AG09319 (cell line): ENCODE results near the gene TCL1A.
"Not testable (repeated sequence)": the region's sequence is repeated elsewhere in the genome, so short reads cannot be mapped to it uniquely, and the experiment has no call there.

Source experiments
- DNase-seq: peaks from one replicate; pipeline ENCODE4 v3.0.0-alpha.2; 2010; ENCODE audit warnings: low read depth; ENCODE audit errors: extremely low read depth
- TF ChIP-seq, protein P1 (sequence below): IDR thresholded peaks from 2 replicates; pipeline ENCODE4 v1.5.1; 2011; ENCODE audit warnings: low read depth, mild to moderate bottlenecking, inconsistent platforms, low read length, moderate library complexity

TCL1A gene

GRCh38 chr14:95677179-95677835 is 36.6 kb downstream of the TCL1A start:
- DNase-seq: no peak
- TF ChIP-seq, protein P1, sequence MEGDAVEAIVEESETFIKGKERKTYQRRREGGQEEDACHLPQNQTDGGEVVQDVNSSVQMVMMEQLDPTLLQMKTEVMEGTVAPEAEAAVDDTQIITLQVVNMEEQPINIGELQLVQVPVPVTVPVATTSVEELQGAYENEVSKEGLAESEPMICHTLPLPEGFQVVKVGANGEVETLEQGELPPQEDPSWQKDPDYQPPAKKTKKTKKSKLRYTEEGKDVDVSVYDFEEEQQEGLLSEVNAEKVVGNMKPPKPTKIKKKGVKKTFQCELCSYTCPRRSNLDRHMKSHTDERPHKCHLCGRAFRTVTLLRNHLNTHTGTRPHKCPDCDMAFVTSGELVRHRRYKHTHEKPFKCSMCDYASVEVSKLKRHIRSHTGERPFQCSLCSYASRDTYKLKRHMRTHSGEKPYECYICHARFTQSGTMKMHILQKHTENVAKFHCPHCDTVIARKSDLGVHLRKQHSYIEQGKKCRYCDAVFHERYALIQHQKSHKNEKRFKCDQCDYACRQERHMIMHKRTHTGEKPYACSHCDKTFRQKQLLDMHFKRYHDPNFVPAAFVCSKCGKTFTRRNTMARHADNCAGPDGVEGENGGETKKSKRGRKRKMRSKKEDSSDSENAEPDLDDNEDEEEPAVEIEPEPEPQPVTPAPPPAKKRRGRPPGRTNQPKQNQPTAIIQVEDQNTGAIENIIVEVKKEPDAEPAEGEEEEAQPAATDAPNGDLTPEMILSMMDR: no peak

DNA sequence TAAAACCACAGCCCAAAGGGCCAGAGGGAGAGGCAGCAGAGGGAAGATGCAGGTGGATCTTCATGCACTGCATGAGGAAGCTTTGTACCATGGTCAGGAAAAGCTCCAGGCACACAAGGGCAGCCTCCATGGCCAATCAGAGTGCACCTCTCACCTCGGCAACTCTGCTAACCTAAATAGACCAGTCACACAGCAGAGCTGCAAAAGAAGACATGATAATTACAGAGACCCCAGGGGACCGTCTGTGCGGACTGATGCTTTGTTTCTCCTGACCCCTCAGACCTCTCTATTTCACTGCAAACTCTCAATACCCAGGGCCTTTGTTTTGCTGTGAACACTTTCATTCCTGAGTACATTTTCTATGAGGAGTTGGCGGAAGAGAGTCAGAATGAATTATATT is 38.4 kb downstream of the TCL1A start:
- TF ChIP-seq, protein P1: no peak

GRCh38 chr14:95674613-95675012 is 39.3 kb downstream of the TCL1A start:
- no peak for DNase-seq
- TF ChIP-seq, protein P1: no peak

More for the DNA sequence above, 38.4 kb downstream of the TCL1A start:
- DNase-seq: no peak

- no peak for DNase-seq
- TF ChIP-seq, protein P1: no peak
These were observed 45.6 kb downstream of the TCL1A start for GRCh38 chr14:95668235-95668772.

DNA sequence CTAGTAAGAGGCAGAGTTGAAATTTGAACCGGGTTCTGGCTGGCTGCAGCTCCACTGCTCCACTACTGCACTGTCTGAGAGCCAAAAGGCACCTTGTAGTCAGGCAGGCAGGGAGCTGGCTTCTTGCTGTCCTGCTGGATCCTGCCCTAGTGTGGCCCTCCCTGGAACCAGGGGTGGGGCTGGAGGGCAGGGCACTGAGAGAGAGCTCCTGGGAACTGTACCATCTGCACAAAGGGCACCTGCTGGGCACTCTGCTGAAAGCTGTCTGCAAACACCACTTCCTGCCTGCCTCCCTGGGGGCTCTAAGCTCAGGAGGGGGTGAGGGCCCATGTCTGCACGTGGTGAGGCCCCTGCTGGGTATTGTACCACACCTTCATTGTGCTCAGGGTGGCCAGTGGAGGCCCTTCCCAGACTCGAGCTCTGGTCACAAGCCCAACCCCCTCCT is 46.7 kb downstream of the TCL1A start:
- no peak for DNase-seq
- TF ChIP-seq, protein P1: no peak

DNA sequence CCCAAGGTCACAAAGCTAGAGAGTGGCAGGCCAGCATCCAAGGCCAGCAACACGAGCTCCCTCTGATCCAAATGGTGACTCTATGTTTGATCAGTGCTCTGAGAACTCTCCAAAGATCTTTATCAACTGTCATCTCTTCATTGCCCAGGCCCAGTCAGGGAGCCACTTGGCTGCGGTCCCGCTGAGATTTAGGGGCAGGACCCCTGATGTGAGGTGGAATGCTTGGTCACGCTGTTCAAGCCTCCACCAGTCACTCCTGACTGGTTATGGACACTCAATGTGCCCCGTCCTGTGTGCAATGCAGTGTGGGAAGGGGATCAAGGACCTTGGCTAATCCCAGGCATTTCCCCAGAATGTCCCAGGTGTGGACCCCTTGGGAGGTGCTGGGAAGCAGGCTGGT is 47.5 kb downstream of the TCL1A start:
- TF ChIP-seq, protein P1: no peak
- DNase-seq: no peak

DNA sequence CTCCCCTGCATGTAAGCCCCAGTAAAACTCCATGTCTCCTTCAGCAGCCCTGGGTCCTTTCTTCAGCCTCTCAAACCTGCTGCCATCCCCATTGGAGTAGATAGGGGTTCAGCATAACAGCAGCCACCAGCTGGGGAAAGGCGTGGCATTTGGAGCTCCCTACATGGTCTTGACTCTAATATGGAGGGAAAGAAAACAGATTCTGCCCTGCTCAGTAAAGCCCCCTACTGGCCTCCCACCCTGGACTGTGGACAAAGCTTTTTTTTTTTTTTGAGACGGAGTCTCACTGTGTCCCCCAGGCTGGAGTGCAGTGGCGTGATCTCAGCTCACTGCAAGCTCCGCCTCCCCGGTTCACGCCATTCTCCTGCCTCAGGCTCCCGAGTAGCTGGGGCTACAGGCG is 48.4 kb downstream of the TCL1A start:
- DNase-seq: not testable (repeated sequence)

DNA sequence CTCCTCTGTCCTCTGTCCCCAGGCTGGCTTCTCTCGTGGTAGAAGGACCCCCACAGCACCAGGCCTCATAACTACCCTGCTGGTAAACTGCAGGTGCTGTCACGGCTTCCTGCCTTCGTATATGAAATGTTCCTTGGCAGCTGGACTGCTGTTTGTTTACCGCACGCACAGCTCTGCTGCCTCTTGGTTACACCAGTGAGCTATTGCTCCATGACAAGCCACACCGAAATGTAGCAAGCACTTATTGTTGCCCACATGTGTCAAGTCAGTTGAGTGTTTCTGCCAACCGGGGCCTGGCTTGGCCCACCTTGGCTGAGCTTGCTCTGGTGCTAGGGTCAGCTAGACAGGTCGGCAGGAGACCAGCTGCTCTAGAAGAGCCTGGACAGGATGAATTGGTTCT is 49.4 kb downstream of the TCL1A start:
- TF ChIP-seq, protein P1: no peak
- DNase-seq: no peak
